ENCODE measurements around the gene LRTM2. TPM values are rescaled to one million over a fixed set of nuclear protein-coding genes. Genes with fewer than 3 reads are reported as not detected.
"Not testable (repeated sequence)": the region's sequence is repeated elsewhere in the genome, so short reads cannot be mapped to it uniquely, and the experiment has no call there.

LRTM2 gene
- total and polyA plus RNA-seq, 7 donors = 0.09 to 0.41 TPM; not detected in 5

GRCh38 chr12:1815108-1815507 lies 5.3 kb upstream of the LRTM2 start:
- Histone ChIP-seq H3K4me1 (peaks cover 0 to 2% (median under 1%) of the 10 kb centered on the region in 4 donors), H3K27ac (no peak overlapping the region), H3K9me3 (no peaks in the 10 kb centered on the region), H3K27me3 (peaks cover 0 to 2% (median 0%) of the 10 kb centered on the region in 3 donors), H3K36me3 (no peaks in the 10 kb centered on the region), H3K4me3 (no peak overlapping the region)
- intact Hi-C loops (cut with DNase I) = no loop called here
- no peak for TF ChIP-seq EP300 (IDR thresholded peaks at IDR 0.05)
- TF ChIP-seq POLR2AphosphoS5 (IDR thresholded peaks at IDR 0.05) = no peak
- TF ChIP-seq, protein P1, sequence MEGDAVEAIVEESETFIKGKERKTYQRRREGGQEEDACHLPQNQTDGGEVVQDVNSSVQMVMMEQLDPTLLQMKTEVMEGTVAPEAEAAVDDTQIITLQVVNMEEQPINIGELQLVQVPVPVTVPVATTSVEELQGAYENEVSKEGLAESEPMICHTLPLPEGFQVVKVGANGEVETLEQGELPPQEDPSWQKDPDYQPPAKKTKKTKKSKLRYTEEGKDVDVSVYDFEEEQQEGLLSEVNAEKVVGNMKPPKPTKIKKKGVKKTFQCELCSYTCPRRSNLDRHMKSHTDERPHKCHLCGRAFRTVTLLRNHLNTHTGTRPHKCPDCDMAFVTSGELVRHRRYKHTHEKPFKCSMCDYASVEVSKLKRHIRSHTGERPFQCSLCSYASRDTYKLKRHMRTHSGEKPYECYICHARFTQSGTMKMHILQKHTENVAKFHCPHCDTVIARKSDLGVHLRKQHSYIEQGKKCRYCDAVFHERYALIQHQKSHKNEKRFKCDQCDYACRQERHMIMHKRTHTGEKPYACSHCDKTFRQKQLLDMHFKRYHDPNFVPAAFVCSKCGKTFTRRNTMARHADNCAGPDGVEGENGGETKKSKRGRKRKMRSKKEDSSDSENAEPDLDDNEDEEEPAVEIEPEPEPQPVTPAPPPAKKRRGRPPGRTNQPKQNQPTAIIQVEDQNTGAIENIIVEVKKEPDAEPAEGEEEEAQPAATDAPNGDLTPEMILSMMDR (IDR thresholded peaks at IDR 0.05) = no peak
- TF ChIP-seq POLR2A (IDR thresholded peaks at IDR 0.05) = no peak
- no peak for DNase-seq
- 67 to 84% methylated on average over 3 of the region's 3 CpGs for WGBS, 2 donors

DNA sequence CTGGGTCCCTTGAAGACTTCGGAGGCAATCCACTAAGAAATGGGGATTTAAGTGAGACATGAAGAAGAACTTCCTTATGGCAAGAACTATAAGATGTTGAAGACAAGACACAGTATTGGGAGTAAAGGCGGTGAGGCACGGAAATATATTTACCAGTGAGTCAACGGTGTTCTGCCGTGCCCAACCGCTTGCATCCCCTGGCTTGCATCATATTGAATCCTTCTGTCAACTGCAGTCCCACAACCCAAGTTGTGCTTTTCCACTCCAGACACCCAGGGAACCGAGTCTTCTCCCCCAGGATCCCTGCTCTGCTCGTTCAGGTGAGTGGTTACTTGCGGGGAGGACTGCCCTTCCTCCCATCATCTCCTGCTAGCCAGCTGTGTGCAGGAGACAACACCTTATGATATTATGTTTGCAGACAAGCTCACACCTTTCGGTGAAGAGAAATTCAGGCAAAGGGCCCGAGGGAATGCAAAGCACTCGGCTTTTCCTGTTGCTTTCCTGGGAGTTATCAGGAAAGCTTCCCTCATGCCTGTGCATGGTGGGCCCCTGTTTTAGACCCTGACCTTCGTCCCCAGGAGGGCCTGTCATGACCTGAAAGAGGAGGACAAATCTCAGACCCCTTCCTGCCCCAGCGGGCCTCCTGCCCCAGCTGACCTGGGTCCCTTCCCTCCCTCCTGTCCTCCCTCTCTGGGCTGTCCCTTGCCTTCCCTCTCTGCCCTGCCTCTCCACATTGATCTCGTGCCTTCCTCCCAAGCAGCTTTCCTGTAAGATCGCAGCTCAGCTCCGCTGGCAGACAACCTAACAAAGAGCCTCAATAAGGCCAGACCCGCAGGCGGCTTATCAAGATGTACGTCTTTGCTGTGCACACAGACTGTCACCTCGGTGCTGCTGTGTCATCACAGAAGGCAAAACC lies 4.3 kb upstream of the LRTM2 start:
- Histone ChIP-seq H3K4me3 (no peak overlapping the region), H3K4me1 (peaks cover 0 to 9% (median 7%) of the 10 kb centered on the region in 4 donors), H3K27ac (no peak overlapping the region), H3K27me3 (peaks cover 5 to 12% (median 10%) of the 10 kb centered on the region in 3 donors), H3K36me3 (no peaks in the 10 kb centered on the region), H3K9me3 (no peaks in the 10 kb centered on the region)
- WGBS, 2 donors = 44 to 66% methylated on average over 21 of the region's 21 CpGs
- TF ChIP-seq, protein P1 (IDR thresholded peaks at IDR 0.05) = no peak
- no peak for TF ChIP-seq POLR2AphosphoS5 (IDR thresholded peaks at IDR 0.05)
- TF ChIP-seq POLR2A (IDR thresholded peaks at IDR 0.05) = no peak
- TF ChIP-seq EP300 (IDR thresholded peaks at IDR 0.05) = no peak
- intact Hi-C loops (cut with DNase I) = no loop called here
- DNase-seq = no peak

GRCh38 chr12:1816730-1817348 lies 3.5 kb upstream of the LRTM2 start:
- intact Hi-C loops (cut with DNase I) = no loop called here
- TF ChIP-seq, protein P1 (IDR thresholded peaks at IDR 0.05) = no peak
- TF ChIP-seq POLR2A (IDR thresholded peaks at IDR 0.05) = no peak
- no peak for TF ChIP-seq POLR2AphosphoS5 (IDR thresholded peaks at IDR 0.05)
- TF ChIP-seq EP300 (IDR thresholded peaks at IDR 0.05) = no peak
- Histone ChIP-seq H3K27ac (no peak overlapping the region), H3K4me3 (no peak overlapping the region), H3K36me3 (no peaks in the 10 kb centered on the region), H3K9me3 (no peaks in the 10 kb centered on the region), H3K4me1 (peaks cover 0 to 9% (median 7%) of the 10 kb centered on the region in 4 donors), H3K27me3 (peaks cover 12 to 19% (median 17%) of the 10 kb centered on the region in 3 donors)
- WGBS, 2 donors = 94 to 96% methylated on average over 9 of the region's 9 CpGs
- no peak for DNase-seq

- H3K36me3 ChIP-seq; H3K4me1 ChIP-seq; DNase-seq; H3K27ac ChIP-seq; intact Hi-C loops (cut with DNase I); H3K9me3 ChIP-seq; H3K4me3 ChIP-seq: not testable (repeated sequence)
- peaks cover 12 to 30% (median 28%) of the 10 kb centered on the region in 3 donors for H3K27me3 ChIP-seq
- WGBS, 2 donors = 91 to 93% methylated on average over 28 of the region's 28 CpGs
These were observed 2.4 kb upstream of the LRTM2 start for GRCh38 chr12:1817928-1818327.

GRCh38 chr12:1819050-1819449 lies 1.3 kb upstream of the LRTM2 start:
- intact Hi-C loops (cut with DNase I) = no loop called here
- TF ChIP-seq, protein P1 (IDR thresholded peaks at IDR 0.05) = no peak
- TF ChIP-seq POLR2AphosphoS5 (IDR thresholded peaks at IDR 0.05) (no peak), POLR2A (IDR thresholded peaks at IDR 0.05) (no peak)
- WGBS, 2 donors = 71 to 72% methylated on average over 9 of the region's 9 CpGs
- no peaks in the 10 kb centered on the region for H3K9me3 ChIP-seq
- peaks cover 0 to 9% (median 7%) of the 10 kb centered on the region in 4 donors for H3K4me1 ChIP-seq
- no peak overlapping the region for H3K4me3 ChIP-seq
- H3K27me3 ChIP-seq = peaks cover 15 to 41% (median 32%) of the 10 kb centered on the region in 3 donors
- DNase-seq = no peak
- no peak overlapping the region for H3K27ac ChIP-seq
- no peaks in the 10 kb centered on the region for H3K36me3 ChIP-seq

Data from sigmoid colon (tissue), 7 donors.